HG02884 (cell line): ENCODE results near the gene RPTOR.
"Not testable (repeated sequence)": the region's sequence is repeated elsewhere in the genome, so short reads cannot be mapped to it uniquely, and the experiment has no call there.

ENCODE experiments used
- ATAC-seq: cut with Tn5 transposase; IDR thresholded peaks from one replicate; pipeline ENCODE4 v1.9.1; 2021; ENCODE audit warnings: mild to moderate bottlenecking, moderate library complexity; ENCODE audit not compliant: unreplicated experiment

The RPTOR gene

DNA sequence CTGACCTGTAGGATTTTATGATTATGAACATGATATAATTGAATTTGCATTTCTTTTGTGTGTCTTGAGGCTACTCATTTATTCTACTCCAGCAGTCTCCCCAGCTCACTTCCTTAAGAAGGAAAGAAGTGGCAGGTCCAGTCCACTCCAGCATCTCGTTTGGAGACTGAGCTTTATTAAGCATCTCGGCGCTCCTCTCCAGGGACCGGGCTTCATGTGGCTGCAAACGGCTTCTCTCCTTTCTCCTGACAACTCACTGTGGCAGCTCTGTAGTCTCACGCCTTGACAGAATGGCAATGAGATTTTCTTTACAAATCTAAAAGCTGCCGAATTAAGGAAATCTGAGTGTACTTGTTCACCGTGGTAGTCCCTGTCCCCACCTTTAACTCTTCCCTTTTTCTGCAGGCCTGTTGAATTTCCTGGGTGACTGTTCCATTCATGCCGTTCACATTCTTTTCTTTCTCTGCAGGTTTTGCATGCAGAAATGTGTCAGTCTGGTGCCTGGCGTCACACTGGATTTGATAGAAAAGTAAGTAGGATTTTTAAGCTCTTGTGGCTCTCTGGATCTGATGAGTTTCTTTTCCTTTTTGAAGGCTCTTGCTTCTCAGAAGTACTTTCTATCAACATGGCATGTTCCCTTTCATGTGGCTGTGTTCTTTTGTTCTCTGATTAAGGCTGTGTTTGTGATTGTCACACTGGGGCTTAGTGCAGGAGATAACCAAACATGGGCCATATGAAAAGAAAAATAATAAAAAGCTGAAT lies 246.5 kb downstream of the RPTOR start:
- no peak for ATAC-seq

DNA sequence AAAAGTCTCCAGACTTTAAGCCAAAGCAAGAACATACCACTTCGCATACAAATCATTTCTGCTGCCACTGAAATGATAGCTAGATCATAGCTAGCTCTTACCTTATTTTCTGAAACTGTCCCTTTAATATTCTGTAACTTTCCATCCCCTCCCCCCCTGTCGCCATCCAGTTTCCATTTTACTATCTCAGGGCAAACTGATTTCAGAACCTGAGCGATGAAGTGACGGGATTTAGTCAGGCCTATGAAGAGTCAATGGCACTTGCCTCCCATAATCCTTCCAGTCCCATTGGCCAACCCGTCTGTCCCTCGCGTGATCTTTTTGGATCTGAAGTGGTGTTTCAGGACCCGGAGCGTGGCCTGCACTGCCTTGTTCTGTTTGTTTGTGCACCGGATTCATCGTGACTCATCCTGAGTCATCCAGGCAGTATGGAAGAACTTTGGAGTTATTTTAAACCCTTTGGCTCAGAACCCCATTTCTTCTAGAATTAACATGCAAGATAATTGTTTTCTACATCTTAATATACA lies 247.2 kb downstream of the RPTOR start:
- ATAC-seq: no peak

DNA sequence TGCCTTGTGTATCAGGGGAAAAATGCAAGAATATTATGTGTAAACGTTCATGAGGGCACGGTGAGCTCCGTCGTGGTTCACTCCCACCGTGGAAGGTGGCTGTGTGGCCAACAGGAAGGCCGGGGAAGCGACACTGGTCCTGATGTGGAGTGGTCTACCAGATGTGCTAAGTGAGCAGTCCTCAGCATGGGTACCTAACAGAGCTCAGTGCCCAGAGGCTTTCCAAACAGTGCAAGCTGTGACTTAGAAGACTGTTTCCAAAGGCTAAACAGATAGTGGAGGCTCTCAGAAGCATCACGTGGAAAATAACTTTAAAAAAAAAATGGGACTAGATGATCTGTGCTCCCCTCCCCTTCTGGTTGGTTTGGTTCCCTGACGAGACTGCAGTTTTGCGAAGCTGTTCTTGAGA lies 247.7 kb downstream of the RPTOR start:
- ATAC-seq: no peak

DNA sequence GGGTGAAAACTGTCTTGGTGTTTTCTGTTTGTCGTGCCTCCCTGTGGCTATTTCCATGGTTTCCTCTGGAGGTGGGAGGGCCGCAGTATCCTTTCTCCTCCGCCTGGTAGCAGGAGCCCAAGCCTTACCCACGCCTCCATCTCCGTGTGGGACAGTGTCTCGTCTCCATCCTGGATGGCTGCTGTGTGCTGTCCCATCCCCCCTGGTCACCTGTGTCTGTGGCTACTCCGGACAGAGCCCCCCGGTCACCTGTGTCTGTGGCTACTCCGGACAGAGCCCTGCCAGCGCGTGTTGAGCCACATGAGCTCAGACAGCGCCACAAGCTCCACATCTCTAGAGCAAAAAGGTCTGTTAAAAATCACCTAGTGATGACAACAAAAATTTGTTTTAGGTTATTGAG lies 248.8 kb downstream of the RPTOR start:
- no peak for ATAC-seq

DNA sequence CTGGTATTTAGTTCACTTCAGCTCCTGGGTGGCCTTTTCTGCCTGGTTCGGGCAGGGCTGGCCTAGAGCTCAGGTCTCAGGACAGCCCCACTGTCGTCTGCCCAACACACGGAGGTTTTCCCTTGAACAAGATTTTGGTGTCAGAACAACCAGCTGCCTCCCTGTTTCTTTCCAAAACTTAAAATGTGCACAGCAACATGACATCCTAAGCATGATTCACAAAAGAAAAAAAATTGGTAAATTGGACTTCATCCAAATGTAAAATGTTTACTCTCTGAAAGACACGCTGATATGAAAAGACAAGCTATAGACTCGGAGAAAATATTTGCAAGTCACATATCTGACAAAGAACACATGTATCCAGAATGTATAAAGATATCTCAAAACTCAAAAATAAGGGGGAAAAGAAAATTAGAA lies 249.2 kb downstream of the RPTOR start:
- ATAC-seq: no peak

DNA sequence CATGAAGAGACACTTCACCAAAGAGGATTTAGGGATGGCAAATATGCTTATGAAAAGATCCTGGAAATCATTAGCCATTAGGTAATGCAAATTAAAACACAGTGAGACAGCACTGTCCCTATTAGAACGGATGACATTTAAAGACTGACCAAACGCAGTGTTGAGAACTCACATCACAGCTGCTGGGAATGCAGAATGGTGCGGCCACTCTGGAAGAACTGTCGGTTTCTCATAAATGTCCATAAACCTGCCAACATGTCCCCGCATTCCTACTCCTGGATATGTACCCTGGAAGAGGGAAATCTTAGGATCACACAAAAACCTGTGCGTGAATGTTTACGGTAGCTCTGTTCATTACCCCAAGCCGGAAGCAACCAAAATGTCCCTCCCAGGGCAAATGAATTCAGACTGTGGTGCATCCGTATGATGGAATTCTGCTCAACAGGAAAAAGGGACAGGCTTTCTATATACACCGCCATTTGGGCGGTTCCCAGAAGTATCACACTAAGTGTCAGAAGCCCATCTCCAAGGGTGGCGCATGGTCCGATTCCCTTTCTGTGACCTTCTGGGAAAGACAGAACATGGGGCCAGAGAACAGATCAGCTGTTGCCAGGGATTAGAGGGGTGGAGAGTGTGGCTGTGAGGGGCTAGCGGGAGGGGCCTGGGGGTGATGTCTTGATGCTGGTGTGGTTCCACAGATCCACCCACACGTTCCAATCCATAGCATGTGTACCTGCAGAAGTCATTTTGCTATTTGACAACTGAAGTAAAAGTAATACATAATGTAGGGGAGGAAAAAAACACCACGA lies 249.8 kb downstream of the RPTOR start:
- ATAC-seq: no peak

DNA sequence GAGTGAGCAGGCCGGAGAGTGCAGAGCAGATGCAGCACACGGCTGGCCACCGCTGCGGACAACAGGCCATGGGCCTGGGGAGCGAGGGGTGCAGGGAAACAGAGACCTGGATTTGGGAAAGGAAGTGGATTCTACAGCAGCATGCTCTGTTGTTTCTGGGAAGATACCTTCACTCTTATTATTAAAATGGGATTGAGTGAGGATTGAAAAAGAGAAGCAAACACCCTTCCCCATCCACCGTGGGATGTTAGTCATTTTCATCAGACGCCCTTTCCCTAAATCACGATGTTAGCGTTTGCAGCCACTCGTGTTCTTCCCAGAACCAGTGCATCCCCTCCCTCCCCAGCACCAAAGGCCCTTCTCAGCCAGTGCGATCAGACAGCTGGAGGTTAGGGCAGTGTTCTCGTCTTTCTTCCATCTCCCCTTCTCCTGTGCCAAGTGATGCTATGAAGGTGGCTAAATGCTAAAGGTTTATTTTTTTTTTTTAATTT lies 250.5 kb downstream of the RPTOR start:
- no peak for ATAC-seq

DNA sequence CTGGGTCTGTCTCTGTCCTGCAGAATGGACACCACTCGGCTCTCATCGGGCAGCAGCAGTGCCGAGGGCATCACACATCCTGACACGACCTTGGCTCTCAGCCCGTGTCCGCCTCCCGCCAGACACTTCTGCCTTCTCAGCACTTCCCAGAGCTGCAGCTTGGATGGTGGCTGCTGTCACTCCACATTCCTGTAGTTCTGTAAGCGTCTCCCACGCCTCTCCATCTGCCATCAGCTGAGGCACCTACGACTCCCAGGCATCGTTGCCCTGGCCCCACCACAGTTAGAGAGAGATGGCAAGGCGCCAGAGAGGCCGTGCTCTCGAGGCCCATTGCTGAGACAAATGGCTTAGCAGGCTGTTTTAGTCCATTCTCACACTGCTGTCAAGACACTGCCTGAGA lies 251.1 kb downstream of the RPTOR start:
- ATAC-seq: no peak

DNA sequence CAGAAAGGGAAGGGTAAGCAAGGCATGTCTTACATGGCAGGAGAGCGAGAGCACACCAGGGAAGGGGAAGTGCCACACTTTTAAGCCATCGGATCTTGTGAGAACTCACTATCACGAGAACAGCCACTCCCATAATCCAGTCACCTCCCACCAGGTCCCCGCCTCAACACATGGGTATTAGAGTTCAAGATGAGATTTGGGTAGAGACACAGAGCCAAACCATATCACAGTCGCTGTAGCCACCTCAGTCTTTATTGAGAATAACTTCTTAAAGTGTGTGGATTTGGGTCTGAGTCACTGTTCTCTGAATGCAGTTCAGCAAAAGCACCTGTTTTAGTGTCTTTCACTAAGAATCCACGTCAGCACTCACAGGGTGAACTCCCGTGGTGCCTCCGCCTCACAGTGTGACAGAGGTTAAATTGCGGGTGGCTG lies 251.8 kb downstream of the RPTOR start:
- no peak for ATAC-seq

DNA sequence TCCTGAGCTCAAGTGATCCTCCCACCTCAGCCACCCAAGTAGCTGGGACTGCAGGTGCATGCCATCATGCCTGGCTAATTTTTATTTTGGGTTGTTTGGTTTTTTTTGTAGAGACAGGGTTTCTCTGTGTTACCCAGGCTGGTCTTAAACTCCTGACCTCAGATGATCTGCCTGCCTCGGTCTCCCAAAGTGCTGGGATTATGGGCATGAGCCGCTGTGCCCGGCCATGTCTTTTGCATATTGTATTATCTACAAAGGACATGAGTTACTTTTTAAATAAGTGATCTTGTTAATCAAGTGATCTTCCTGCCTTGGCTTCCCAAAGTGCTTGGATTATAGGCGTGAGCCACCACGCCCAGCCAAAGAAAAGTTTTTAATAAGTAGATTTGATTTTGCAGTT lies 252.6 kb downstream of the RPTOR start:
- not testable (repeated sequence) for ATAC-seq

DNA sequence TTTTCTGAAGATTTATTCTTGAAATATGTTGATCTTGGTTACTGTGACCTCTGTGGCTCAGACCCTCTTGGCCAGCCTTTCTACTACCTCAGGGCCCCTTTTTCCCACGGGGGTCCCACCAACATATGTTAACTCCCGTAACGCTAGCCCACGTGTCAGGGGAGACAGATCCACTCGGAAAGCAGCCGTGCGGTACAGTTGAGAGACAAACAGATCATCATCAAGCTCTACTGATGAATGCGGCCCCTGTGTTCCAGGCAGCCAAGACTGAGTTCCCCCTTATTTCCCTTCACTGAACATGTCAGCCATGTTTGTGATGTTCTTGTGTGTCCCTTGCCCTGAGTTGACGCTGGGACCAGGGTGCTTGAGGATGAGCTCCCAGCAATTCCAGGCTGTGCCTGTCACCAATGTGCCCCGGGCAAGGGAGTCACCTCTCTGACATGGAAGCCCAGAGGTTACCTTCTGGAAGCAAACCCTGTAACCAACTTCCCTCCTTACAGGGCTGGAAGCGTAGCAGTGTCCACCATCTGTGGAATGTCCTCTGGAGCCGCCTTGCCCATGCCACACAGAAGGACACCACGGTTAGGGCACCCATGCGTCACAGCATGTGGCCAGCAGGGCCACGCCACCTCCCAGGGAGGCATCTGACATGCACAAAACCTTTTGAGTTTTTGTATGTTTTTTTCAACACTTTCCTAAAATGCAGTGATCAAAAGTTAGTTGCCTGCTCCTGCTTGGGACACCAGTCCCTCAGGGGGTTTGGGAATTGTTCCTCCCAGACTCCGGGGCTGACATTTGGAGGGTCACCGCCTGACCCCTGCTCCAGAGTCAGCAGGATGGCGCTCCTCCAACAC lies 253.3 kb downstream of the RPTOR start:
- no peak for ATAC-seq

DNA sequence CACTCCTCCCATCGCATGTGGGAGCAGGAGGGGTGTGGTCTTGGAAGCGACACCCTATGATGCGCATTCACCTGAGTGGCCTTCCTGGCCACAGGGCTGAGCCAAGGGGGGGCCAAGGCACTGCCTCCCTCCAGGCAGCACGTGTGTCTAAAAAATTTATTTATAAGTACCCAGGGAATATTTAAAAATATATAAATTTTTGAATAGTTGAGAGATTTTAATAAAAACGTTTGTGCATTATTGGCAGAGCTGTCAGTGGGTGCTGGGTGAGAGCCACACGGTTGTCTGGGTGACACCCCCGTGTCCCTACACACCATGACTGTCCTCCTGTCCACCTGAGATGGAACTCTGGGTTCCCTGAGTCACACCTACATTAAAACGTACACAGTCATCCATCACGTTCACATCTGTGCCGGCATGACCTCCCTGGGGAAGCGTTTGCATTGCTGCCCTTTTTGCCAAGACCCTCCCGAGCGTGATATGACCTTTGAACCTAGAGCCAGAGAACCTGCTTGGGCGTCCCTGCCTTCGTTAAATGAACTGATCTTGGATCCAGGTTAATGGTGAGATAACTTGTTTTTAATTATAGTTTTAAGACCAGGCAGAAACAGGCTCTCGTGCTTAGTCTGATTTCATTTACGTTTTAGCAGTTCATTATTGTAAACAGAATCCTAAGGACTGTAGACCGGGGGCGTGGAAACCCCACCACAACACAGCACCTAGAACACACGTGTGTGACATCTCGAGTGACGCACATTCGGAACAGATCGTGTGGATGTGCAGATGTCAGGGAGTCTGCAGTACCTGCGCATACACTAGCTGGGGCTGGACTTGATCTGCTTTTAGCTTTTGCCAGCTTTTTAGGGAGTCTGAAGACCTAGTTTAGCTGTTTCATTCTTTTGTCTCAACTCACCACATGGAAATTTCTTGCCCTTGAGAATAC lies 254.2 kb downstream of the RPTOR start:
- no peak for ATAC-seq

DNA sequence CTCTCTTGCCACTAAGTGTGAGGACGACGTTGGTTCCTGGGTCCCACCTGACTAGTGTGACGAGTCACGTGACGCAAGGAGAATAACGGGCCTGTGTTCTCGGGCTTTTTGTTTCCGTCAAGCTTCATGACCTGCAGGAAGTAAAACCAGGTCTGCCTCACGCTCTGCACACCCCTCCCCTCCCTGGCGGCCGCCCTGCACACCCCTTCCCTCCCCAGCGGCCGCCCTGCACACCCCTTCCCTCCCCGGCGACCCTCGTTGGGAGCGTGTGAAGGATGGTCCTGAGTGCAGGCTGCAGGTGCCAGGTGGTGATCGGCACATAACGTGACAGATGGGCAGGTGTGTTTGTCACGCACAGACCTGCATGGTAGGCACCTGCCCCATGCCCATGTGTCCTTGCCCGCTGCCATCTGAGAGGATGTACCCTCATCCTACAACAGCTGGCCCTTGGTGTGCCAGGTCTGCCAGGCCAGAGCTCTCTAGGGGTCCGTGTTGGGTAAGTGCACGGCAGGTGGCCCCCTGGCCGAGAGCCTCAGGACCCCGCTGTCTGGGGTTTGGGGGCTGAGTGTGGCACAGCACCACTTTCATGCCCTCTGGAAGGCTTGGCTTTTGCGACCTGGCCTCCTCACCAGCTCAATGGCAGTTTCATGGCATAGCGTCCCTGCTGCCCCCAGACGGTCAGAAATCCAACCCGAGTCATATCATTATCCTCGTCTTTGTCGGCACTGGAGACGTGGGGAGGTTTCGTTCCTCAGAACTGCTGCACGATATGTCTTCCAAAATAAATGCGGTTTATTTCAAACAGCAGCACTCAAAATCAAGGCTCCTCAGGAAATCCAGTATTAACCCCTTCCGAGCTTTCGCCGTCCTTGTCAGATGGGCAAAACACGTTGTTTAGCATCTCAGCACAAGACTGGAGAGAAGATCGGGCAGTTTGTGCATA lies 255.2 kb downstream of the RPTOR start:
- ATAC-seq: no peak

DNA sequence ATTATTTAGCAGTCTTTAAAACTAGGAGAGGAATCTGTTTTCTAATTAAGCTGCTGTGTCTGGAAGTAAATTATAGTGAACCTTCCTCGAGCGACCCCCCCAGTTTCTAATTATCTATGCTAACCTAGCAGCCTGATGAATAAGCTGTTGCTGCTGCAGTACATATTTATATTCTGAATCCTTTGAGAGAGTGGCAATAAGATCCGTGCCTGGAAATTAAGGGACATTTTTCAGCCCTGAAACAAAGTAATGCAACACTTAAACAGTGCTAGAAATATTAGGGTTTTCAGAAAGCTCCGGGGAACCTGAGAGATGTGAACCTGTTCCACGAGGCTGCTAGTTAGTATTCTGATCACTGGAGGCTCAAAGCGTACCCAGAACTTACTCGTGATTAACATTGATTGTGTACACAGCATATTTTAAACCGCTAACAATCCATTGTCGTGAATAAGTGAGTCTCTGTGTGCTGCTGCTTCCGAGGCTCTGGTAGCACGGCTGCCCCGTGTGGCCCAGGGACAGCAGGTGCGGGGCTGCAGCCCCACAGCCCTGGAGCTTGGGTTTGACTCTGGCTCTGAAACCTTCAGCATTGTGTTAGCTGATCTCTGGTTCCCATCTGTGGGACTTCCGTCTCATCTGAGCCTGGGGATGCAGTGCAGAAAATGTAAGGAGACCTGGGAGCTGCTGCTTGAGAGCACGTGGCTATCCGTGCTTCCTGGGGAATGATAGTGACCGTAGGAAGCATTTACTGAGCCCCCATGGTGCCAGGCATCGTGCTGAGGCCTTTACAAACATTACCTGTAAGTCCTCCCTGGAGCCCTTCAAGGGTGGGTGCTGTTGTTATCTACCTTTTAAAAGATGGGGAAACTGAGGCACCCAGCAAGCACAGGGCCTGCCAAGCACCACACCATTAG lies 256.1 kb downstream of the RPTOR start:
- ATAC-seq: no peak

DNA sequence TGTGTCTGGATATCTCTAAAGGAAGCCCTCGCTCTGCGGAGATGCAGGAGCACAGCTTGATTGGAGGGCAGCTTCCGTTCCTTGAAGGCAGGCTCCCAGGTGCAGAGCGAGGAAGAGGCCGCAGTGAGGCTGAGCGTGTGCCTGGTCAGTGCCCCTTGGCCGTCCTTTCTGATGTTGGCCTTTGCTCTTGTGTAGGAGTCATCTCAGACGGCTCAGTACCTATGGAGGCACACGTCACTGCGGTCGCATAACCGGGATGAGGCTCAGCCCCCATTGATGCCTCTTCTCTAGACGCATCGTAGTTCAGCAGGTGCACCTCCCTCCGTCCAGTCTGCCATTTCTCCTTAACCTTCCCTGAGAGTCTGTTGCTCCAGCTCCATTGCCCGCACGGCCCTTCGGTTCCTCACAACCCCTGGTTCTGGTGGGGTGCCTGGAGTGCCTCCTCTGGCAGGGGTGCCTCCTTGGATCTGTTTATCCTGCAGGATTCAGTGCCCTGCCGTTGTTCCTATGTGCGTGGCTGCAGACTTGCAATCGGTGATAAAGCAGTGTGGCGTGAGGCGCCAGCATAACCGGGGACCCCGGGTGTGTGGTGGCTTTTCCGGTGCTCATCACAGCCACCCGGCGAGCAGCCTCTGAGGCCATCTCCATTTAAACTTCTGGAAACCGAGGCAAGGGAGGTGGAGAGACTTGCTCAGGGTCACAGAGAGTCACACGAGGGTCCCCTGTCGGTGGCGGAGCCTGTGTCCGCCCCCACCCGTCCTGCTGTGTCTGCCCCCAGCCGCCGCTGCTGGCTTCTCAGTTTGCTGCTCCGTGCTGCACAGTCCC lies 258.2 kb downstream of the RPTOR start:
- no peak for ATAC-seq

DNA sequence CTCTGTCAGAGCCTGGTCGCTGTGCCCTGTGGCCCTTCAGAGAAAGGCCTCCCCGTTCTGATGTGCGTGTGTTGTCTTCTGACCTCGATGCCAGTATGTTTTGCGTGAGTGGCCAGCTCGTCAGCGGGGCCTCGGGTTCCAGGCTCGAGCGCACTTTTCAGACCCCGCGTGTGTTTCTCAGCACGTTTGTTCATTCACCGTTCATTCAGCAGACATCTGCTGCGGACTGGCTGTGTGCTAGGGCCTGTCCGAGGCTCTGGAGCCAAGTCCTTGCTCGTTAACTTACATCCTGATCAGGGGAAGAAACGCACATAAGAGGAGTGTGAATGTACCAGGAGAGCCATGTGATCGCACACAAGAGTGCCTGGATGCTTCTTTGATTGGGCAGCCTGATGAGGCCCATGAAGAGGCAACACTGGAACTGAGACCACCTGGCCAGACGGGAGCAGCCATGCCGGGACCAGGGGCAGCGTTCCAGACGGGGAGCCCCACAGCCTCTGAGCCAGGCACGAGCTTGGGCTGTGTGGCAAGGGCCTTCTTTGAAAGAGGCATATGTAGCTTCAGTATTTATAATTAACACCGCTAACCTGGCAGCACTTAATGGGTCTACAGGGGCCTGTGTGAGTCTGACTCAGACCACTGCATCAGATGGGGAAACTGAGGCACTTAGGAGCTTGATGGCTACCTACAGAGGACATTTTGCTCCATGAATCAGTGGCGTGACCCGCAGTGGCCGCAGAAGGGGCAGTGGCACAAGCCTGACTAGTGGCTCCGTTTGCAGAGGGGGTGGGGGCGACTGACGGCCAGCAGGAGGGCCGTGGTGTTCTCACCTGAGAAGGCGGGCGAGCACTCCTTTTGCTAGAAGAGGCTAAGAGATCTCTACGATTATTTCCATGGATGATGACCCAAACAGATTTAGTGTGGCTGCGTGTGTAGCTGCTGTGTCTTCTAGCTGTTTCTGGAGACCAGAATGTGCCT lies 259.1 kb downstream of the RPTOR start:
- no peak for ATAC-seq
